NCI-H1930 (cell line): ENCODE results near the gene ANLN.
"Not testable (repeated sequence)": the region's sequence is repeated elsewhere in the genome, so short reads cannot be mapped to it uniquely, and the experiment has no call there.

ENCODE experiments used
- DNase-seq, 2 experiments: peaks; one replicate each; lab custom pipeline; 2025; lab: John Stamatoyannopoulos, UW

ANLN gene

GRCh38 chr7:36378555-36378954 is 11.1 kb upstream of the ANLN start:
- DNase-seq, result not testable (repeated sequence)

GRCh38 chr7:36379831-36380504 is 9.7 kb upstream of the ANLN start:
- no peak for DNase-seq

GRCh38 chr7:36381056-36381455 is 8.6 kb upstream of the ANLN start:
- no peak for DNase-seq

GRCh38 chr7:36383284-36383683 is 6.4 kb upstream of the ANLN start:
- not testable (repeated sequence) for DNase-seq

- DNase-seq, result not testable (repeated sequence)
Observed at GRCh38 chr7:36385646-36386045, 4.0 kb upstream of the ANLN start.

GRCh38 chr7:36387435-36388231 is 2.0 kb upstream of the ANLN start:
- no peak for DNase-seq

- DNase-seq, result no peak
Observed at GRCh38 chr7:36388423-36388822, 1.2 kb upstream of the ANLN start.

GRCh38 chr7:36390199-36391090 is 783 bp downstream of the ANLN start:
- peak; percentile 74 to 81 for DNase-seq

GRCh38 chr7:36391436-36392198 is 2.0 kb downstream of the ANLN start:
- DNase-seq, result no peak

- no peak for DNase-seq
Observed at GRCh38 chr7:36393826-36394225, 4.2 kb downstream of the ANLN start.

GRCh38 chr7:36395171-36395894 is 5.7 kb downstream of the ANLN start:
- DNase-seq, result no peak

- DNase-seq, result no peak
Observed at GRCh38 chr7:36396150-36396549, 6.5 kb downstream of the ANLN start.

- no peak for DNase-seq
Observed at GRCh38 chr7:36400036-36400435, 10.4 kb downstream of the ANLN start.

- DNase-seq, result no peak
Observed at GRCh38 chr7:36400606-36401005, 10.9 kb downstream of the ANLN start.

- no peak for DNase-seq
Observed at GRCh38 chr7:36403452-36403851, 13.8 kb downstream of the ANLN start.

- DNase-seq, result no peak
Observed at GRCh38 chr7:36404639-36405408, 15.2 kb downstream of the ANLN start.

GRCh38 chr7:36405409-36405803 is 15.7 kb downstream of the ANLN start:
- DNase-seq, result no peak

GRCh38 chr7:36406156-36406555 is 16.5 kb downstream of the ANLN start:
- no peak for DNase-seq

GRCh38 chr7:36407636-36408550 is 18.2 kb downstream of the ANLN start:
- DNase-seq, result no peak
